CD4-positive, alpha-beta T cell treated with Interleukin-4 for 1 hour (primary cell): ENCODE results near the gene ZNF594.
"Not testable (repeated sequence)": the region's sequence is repeated elsewhere in the genome, so short reads cannot be mapped to it uniquely, and the experiment has no call there.

Source experiments
- DNase-seq, 2 donors: peaks; one replicate each; pipeline ENCODE4 v3.0.0-alpha.2; 2020 to 2022

The ZNF594 gene

DNA sequence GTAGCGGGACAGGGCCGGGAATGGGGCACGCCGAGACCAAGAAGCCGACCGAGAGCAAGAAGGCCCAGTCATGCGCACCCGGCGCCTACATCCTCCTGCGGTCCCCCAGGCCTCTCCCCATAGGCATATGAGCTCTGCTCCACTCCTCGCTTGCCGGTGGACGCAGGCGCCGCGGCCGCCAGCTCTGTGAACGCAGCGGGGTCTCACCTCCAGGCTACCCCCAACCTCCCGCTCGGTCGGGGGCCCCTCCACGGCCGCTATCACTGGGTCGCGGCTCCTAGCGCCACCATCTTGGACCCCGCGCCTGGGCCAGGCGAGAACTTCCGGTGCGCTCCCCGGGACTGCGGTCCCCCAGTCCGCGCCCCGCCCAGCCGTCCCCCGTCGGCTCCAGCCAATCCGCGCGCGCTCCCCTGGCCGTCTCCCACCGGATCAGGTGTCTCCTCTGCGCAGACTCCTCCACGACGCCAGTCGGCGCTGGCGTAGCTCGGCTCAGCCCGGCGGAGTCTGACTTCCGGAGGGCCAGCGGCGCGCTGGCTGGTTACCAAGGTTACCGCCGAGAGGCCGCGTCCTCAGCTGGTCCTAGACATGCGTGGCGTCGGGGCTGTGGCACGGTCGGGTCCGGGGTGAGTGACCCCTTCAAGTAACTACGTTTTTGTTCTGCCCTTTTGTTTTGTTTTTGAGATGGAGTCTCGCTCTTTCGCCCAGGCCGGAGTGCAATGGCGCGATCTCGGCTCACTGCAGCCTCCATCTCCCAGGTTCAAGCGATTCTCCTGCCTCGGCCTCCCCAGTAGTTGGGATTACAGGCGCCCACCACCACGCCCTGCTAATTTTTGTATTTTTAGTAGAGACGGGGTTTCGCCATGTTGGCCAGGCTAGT, at the start of gene ZNF594:
Gene ZNF594, minus strand, starts transcription at position 328 of the 877 bp plus-strand sequence. CDS start 7,612 bp downstream, outside the sequence.
- peak; percentile 97 for DNase-seq

GRCh38 chr17:5239769-5240168, 48.1 kb upstream of the ZNF594 start:
- DNase-seq: not testable (repeated sequence)

DNA sequence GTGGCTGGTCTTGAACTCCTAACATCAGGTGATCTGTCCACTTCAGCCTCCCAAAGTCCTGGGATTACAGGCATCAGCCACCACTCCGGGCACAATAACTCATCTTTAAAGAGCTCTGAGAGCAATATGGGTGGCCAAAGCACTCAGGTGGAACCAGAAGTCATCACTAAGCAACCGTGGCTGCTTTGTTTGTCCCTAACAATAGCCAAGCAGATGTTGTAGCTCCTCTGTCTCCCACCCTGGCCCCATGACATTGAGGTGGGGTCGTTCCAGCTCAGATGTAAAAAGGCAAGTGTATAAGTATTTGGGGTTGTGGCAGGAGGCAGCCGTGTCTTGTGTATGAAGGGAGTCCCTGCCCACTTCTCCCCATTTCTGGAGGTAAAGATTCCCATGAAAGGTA, 46.7 kb upstream of the ZNF594 start:
- DNase-seq: peak in 1 of 2 donors; percentile 41

- peak; percentile 61 to 77 for DNase-seq
These were observed 45.9 kb upstream of the ZNF594 start for GRCh38 chr17:5237541-5238016.

GRCh38 chr17:5236938-5237540, 45.4 kb upstream of the ZNF594 start:
- no peak for DNase-seq

GRCh38 chr17:5234645-5235576, 43.2 kb upstream of the ZNF594 start, which contains the start of gene SCIMP:
Gene SCIMP, minus strand, starts transcription at chr17:5234860. Its CDS starts 105 bp downstream, at chr17:5234755.
- peak; percentile 25 to 75 for DNase-seq

DNA sequence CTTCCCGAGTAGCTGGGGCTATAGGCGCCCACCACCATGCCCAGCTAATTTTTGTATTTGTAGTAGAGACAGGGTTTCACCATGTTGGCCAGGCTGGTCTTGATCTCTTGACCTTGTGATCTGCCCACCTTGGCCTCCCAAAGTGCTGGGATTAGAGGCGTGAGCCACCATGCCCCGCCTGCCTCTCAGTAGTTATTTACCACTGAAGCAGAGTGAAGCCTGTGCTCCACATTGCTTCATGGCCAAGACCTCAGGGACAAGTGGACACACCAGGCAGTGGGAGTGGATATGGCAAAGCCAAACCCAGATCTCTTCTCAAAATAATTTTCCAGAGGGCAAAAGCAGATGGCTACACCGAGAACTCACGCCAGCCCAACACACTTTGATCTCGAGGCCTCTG, 41.8 kb upstream of the ZNF594 start:
- DNase-seq: not testable (repeated sequence)

DNA sequence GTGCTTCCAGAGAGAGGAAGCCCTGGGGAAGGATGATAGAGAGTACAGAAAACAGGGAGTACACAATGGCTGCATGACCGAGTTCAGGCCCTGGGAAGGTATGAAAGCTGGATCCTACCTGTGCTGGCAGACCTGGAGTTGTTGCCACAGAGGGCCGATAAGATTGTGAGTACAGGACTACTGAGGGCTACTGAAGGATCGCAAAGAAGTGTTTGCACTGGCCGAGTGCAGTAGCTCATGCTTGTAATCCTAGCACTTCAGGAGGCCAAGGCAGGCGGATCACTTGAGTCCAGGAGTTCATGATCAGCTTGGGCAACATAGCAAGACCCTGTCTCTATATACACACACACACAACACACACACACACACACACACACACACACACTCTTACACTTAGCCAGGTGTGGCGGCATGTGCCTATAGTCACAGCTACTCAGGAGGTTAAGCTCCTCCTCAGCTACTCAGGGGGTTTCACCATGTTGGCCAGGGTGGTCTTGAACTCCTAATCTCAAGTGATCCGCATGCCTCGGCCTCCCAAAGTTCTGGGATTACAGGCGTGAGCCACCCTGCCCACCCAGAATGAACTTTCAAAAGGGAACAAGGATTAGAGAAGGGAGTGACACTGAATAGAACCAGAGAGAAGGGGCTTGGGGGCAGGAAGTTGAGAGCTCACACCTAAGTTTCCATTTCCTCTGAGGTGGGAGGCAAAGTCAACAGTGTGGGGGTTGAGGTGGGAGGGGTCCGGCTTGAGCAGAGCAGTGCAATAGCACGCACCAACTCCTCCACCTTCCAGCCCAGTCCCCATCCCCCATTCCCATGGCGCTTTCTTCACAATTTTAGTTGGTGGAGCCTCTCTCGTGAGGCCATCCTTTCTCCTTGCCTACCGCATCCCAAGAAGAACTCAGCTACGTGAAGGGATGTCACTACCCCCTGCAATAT, 35.5 kb upstream of the ZNF594 start:
- DNase-seq: peak; percentile 46 to 55

DNA sequence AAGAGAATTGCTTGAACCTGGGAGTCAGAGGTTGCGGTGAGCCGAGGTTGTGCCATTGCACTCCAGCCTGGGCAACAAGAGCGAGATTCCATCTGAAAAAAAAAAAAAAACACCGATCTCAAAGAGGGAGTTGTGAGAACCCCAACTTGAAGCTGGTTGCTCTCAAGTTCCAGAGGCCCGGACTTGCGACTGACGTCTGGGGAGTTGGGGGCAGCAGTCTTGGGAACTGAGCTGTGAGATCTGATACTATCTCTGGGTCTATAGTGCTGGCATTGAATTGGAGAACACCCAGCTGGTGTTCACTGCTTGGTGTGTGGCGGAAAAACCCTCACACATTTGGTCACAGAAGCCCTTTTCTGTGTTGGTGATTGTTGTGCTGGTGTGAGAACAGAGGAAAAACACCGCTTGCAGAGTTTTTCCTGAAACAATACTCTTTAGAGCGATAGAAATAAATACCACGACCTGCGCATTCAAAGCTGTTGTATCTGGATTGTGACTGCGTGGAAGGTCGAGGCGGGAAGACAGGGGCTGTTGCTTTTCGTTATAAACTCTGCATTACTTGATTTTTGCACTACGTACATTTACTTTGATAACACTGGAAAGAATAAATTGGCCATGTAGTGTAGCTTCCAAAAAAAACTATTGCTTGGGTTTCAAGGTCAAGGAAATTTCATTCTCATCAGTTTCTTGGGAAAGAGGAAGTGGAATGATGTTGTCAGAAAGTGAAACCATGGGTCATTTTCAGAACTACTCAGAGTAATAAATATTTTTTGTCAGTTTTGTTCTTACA, 34.2 kb upstream of the ZNF594 start:
- peak; percentile 25 to 26 for DNase-seq

DNA sequence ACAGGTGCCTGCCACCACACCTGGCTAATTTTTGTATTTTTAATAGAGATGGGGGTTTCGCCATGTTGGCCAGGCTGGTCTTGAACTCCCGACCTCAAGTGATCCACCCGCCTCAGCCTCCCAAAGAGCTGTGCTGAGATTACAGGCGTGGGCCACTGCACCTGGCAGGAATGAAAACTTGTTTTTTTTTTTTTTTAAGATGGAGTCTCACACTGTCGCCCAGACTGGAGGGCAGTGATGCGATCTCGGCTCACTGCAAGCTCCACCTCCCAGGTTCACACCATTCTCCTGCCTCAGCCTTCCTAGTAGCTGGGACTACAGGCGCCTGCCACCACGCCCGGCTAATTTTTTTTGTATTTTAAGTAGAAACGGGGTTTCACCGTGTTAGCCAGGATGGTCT, 30.2 kb upstream of the ZNF594 start:
- peak in 1 of 2 donors; percentile 34 for DNase-seq

DNA sequence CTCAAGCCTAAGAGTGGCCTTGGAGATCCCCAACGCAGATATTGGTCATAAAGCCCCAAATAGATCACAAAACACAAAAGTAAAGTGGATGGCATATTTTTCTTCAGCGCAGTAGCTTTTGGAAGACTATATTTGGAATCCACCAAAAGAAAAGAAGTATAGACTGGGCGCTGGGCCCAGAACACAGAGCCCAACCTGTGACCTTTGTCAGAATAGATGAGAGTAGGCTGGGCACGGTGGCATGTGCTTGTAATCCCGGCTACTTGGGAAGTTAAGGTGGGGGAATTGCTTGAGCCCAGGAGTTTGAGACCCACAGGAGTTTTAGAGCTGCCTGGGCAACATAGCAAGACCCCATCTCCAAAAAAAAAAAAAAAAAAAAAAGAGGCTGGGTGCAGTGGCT, 28.4 kb upstream of the ZNF594 start:
- no peak for DNase-seq

GRCh38 chr17:5219536-5219935, 27.9 kb upstream of the ZNF594 start:
- no peak for DNase-seq

GRCh38 chr17:5217562-5217961, 25.9 kb upstream of the ZNF594 start:
- not testable (repeated sequence) for DNase-seq

GRCh38 chr17:5211458-5211857, 19.8 kb upstream of the ZNF594 start:
- no peak for DNase-seq

- DNase-seq: no peak
These were observed 19.1 kb upstream of the ZNF594 start for GRCh38 chr17:5210614-5211252.

DNA sequence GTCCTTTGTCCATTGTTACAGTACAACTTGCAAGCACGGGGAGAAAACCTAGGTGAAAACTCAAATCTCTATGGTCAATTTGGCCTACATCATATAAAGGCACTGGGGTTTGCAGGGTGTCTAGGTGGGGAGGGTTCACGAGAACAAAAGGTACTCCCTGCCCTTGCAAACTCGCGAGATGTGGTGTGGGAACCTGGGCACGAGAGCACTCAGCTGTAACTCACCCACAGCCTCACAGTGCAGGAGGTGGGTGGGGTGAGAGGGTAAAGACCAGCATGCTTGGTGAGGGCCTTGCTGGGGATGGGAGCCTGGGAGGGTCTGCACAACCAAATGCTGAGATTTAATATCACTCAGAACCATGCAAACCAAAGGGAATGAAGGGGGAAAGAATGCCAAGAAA, 18.4 kb upstream of the ZNF594 start:
- no peak for DNase-seq

DNA sequence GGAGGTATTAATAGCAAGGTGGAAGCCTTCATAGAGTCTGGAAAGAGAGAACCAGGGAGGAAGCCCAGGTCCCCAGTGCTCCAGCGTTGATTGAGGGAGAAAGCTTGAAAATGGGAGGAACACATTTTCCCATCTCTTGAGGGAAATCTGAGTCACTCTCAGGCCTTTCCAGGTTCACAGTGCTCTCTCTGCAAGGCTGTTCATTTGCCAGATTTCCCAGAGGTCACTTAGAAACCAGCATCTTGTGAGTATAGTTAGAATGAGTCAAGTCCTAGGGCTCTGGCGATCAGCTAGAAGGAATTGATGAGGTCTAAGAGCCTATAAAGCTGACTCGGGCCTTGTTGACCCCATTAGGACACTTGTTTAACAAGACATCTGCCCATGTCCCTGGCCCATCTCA, 17.7 kb upstream of the ZNF594 start:
- no peak for DNase-seq

GRCh38 chr17:5203908-5204294, 12.2 kb upstream of the ZNF594 start:
- no peak for DNase-seq

- no peak for DNase-seq
These were observed 11.7 kb upstream of the ZNF594 start for GRCh38 chr17:5203178-5203907.

GRCh38 chr17:5201011-5201410, 9.3 kb upstream of the ZNF594 start:
- no peak for DNase-seq
